Fibroblast of lung (primary cell): ENCODE measurements around the gene BBS2. TPM values are rescaled to one million over a fixed set of nuclear protein-coding genes. Genes with fewer than 3 reads are reported as not detected.
A peak's percentile ranks its signal among the peaks of the same experiment; 100 is the strongest.

Source experiments
- DNase-seq, 2 donors: peaks; one replicate each; pipeline versions ENCODE4 v3.0.0 to v3.0.0-alpha.2; 2010; ENCODE audit warnings: low read depth in 2 of 2
- H2AFZ ChIP-seq: 2 replicates; pipeline ENCODE4 v1.5.1; 2012; ENCODE audit warnings: low read length, control low read depth, inconsistent platforms
- H3K27ac ChIP-seq: 2 replicates; pipeline ENCODE4 v1.5.1; 2011; ENCODE audit warnings: low read length, control low read depth; ENCODE audit not compliant: insufficient read depth
- H3K27me3 ChIP-seq: 2 replicates; pipeline ENCODE4 v1.5.1; 2011; ENCODE audit warnings: mild to moderate bottlenecking, low read length; ENCODE audit not compliant: control insufficient read depth, insufficient read depth
- H3K36me3 ChIP-seq: 2 replicates; pipeline ENCODE4 v1.5.1; 2011; ENCODE audit warnings: low read length; ENCODE audit not compliant: control insufficient read depth, insufficient read depth
- H3K4me1 ChIP-seq: 2 replicates; pipeline ENCODE4 v1.5.1; 2011; ENCODE audit warnings: low read length; ENCODE audit not compliant: control insufficient read depth, insufficient read depth; ENCODE audit errors: extremely low read depth
- H3K4me2 ChIP-seq: 2 replicates; pipeline ENCODE4 v1.5.1; 2011; ENCODE audit warnings: low read length, control low read depth; ENCODE audit not compliant: insufficient read depth; ENCODE audit errors: extremely low read depth
- H3K4me3 ChIP-seq, 4 experiments: fragments of 200-600 bp in 1 of 4; sonication (generic) in 1 of 4; replicated peaks in 1 of 4; 2 replicates each; pipeline ENCODE4 v1.5.1; 2011 to 2016; ENCODE audit warnings: low read length in 4 of 4, low read depth in 3 of 4, mild to moderate bottlenecking in 3 of 4, control low read depth in 2 of 4, inconsistent platforms in 1 of 4, mixed read lengths in 1 of 4; ENCODE audit not compliant: insufficient read depth in 1 of 4; ENCODE audit errors: control extremely low read depth in 1 of 4
- H3K79me2 ChIP-seq: 2 replicates; pipeline ENCODE4 v1.5.1; 2012; ENCODE audit warnings: mild to moderate bottlenecking, low read length, inconsistent platforms; ENCODE audit not compliant: control insufficient read depth, insufficient read depth
- H3K9ac ChIP-seq: 2 replicates; pipeline ENCODE4 v1.5.1; 2011; ENCODE audit warnings: mild to moderate bottlenecking, low read length, control low read depth; ENCODE audit not compliant: insufficient read depth
- H3K9me3 ChIP-seq: 2 replicates; pipeline ENCODE4 v1.5.1; 2012; ENCODE audit warnings: low read depth, low read length; ENCODE audit not compliant: control insufficient read depth, insufficient read depth
- H4K20me1 ChIP-seq: 2 replicates; pipeline ENCODE4 v1.5.1; 2011; ENCODE audit warnings: low read length; ENCODE audit not compliant: control insufficient read depth, insufficient read depth; ENCODE audit errors: extremely low read depth
- CTCF ChIP-seq, 2 donors: IDR thresholded peaks in 1 of 2; conservative IDR thresholded peaks in 1 of 2; 1 replicate in 1 of 2; 2 replicates in 1 of 2; pipeline ENCODE4 v1.5.1; 2011 to 2012; ENCODE audit warnings: low read length in 2 of 2, control low read depth in 1 of 2, inconsistent platforms in 1 of 2, low read depth in 1 of 2, mild to moderate bottlenecking in 1 of 2
- EZH2 ChIP-seq: IDR thresholded peaks from 2 replicates; pipeline ENCODE4 v1.5.1; 2012; ENCODE audit warnings: low read length, control low read depth, mild to moderate bottlenecking; ENCODE audit errors: missing control alignments
- polyA minus RNA-seq: library from RNA; depleted of rRNA, polyadenylated mRNA; stranded (reverse); fragments of >200 nt; gene quantifications from 2 replicates; pipeline ENCODE4 v1.2.3, GENCODE V29; 2011; ENCODE audit warnings: low replicate concordance
- polyA plus RNA-seq, 2 donors: library from polyadenylated mRNA; depleted of rRNA in 1 of 2; stranded (reverse) in 1 of 2; unstranded in 1 of 2; fragments of >200 nt; gene quantifications; 2 replicates each; pipeline ENCODE4 v1.2.1, GENCODE V29; 2011 to 2012; ENCODE audit warnings: missing spikeins in 1 of 2
- total RNA-seq: library from RNA; depleted of rRNA; stranded (reverse); fragments of >200 nt; gene quantifications from 2 replicates; pipeline ENCODE4 v1.2.1, GENCODE V29; 2014

BBS2 gene, protein sequence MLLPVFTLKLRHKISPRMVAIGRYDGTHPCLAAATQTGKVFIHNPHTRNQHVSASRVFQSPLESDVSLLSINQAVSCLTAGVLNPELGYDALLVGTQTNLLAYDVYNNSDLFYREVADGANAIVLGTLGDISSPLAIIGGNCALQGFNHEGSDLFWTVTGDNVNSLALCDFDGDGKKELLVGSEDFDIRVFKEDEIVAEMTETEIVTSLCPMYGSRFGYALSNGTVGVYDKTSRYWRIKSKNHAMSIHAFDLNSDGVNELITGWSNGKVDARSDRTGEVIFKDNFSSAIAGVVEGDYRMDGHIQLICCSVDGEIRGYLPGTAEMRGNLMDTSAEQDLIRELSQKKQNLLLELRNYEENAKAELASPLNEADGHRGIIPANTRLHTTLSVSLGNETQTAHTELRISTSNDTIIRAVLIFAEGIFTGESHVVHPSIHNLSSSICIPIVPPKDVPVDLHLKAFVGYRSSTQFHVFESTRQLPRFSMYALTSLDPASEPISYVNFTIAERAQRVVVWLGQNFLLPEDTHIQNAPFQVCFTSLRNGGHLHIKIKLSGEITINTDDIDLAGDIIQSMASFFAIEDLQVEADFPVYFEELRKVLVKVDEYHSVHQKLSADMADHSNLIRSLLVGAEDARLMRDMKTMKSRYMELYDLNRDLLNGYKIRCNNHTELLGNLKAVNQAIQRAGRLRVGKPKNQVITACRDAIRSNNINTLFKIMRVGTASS
- 76.3 and 84.9 TPM in 2 replicates for total RNA-seq
- polyA plus RNA-seq: 42.5 and 59.9 TPM in 2 replicates
- 20.5 and 32.1 TPM in 2 replicates for polyA plus RNA-seq (2012)
- polyA minus RNA-seq: 41.8 and 58.3 TPM in 2 replicates

DNA sequence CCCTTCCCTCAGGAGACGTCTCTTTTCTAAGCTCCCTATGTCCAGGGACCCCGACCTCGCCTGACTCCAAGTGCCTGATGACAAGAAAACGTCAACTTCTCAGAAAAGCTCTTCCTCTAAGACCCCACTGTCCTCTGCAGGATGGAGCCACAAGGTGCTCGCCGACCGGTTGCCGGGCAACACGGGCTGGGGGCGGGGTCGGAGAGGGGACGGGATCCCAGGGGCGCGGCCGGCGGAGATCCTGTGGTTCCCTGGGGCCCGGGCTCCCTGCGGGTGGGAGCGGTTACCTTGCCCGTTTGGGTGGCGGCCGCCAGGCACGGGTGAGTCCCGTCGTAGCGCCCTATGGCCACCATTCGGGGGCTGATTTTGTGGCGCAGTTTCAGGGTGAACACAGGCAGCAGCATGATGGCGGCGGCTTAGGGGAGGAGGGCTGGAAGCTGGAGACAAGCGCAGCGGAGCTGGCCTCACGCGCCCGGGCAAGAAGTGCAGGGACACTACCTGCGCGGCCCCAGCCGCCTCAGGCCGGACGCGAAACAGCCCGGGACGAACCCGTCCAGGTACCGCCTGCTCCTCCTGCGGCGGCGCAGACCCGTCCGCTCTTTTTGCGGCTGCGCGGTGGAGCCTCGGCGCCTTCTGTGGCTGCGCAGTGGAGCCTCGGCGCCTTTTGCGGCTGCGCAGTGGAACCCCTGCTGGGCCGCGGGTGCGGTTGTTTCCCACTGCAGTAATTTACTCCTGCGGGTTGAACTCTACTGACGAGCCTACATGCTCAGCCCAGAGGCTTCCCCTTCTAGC, at the start of gene BBS2:
Gene BBS2 (minus strand): TSS at position 566 of the 792 bp plus-strand sequence. CDS start 162 bp downstream, at position 404.
- H3K4me2 ChIP-seq: peak within 1 kb of the TSS; percentile 90
- H4K20me1 ChIP-seq: no peaks in the 10 kb centered on the region
- DNase-seq: peak; percentile 78
- peak within 1 kb of the TSS; percentile 98 for H2AFZ ChIP-seq
- H3K36me3 ChIP-seq: no peaks in the 10 kb centered on the region
- peaks cover 1% of the 10 kb centered on the region for H3K79me2 ChIP-seq
- TF ChIP-seq CTCF (conservative IDR thresholded peaks at IDR 0.05 in 1 of 2, IDR thresholded peaks at IDR 0.05 in 1 of 2; ENCODE audit: low read depth in 1 of 2, low read length in 2 of 2) (no peak), EZH2 (no peak)
- H3K9ac ChIP-seq: peak within 1 kb of the TSS; percentile 78
- H3K4me1 ChIP-seq: peaks cover 7% of the 10 kb centered on the region
- no peaks in the 10 kb centered on the region for H3K27me3 ChIP-seq
- peak within 1 kb of the TSS; percentile 68 to 98 (median 86) for H3K4me3 ChIP-seq
- peak within 1 kb of the TSS; percentile 34 for H3K27ac ChIP-seq
- H3K9me3 ChIP-seq: no peaks in the 10 kb centered on the region

GRCh38 chr16:56564793-56565477, 45.1 kb upstream of the BBS2 start, which contains the start of gene MT4:
MT4 (plus strand) TSS chr16:56565073; CDS start chr16:56565129, 56 bp downstream.
- H2AFZ ChIP-seq: no peak within 1 kb of the TSS
- H3K27me3 ChIP-seq: peaks cover 19% of the 10 kb centered on the region
- no peaks in the 10 kb centered on the region for H4K20me1 ChIP-seq
- TF ChIP-seq EZH2 (no peak), CTCF (conservative IDR thresholded peaks at IDR 0.05 in 1 of 2, IDR thresholded peaks at IDR 0.05 in 1 of 2; ENCODE audit: low read depth in 1 of 2, low read length in 2 of 2) (no peak)
- H3K36me3 ChIP-seq: no peaks in the 10 kb centered on the region
- no peaks in the 10 kb centered on the region for H3K4me1 ChIP-seq
- no peaks in the 10 kb centered on the region for H3K79me2 ChIP-seq
- no peak within 1 kb of the TSS for H3K4me3 ChIP-seq
- H3K9me3 ChIP-seq: no peaks in the 10 kb centered on the region
- no peak within 1 kb of the TSS for H3K4me2 ChIP-seq
- no peak within 1 kb of the TSS for H3K27ac ChIP-seq
- no peak within 1 kb of the TSS for H3K9ac ChIP-seq
- no peak for DNase-seq
